Measurements from ENCODE around the gene ERC2. TPM values are rescaled to one million over a fixed set of nuclear protein-coding genes. Genes with fewer than 3 reads are reported as not detected.

The ERC2 gene
- total RNA-seq, 1 donor from 2014 or later, result 0.65 TPM

- no peak overlapping the region for H3K4me3 Mint-ChIP-seq (ENCODE audit: unreplicated experiment)
- no peaks in the 10 kb centered on the region for H3K4me1 Mint-ChIP-seq (ENCODE audit: low read depth)
- no peaks in the 10 kb centered on the region for H3K36me3 Mint-ChIP-seq (ENCODE audit: low read depth)
- DNase-seq (ENCODE audit: low spot score), result no peak
- H3K9me3 Mint-ChIP-seq (ENCODE audit: low read depth), result no peaks in the 10 kb centered on the region
- no peaks in the 10 kb centered on the region for H3K27me3 Mint-ChIP-seq (ENCODE audit: low read depth)
- no peak for TF ChIP-seq CTCF (IDR thresholded peaks at IDR 0.05)
- H3K27ac Mint-ChIP-seq (ENCODE audit: unreplicated experiment), result no peak overlapping the region
Measured at GRCh38 chr3:56253941-56254665, 214.2 kb downstream of the ERC2 start.

DNA sequence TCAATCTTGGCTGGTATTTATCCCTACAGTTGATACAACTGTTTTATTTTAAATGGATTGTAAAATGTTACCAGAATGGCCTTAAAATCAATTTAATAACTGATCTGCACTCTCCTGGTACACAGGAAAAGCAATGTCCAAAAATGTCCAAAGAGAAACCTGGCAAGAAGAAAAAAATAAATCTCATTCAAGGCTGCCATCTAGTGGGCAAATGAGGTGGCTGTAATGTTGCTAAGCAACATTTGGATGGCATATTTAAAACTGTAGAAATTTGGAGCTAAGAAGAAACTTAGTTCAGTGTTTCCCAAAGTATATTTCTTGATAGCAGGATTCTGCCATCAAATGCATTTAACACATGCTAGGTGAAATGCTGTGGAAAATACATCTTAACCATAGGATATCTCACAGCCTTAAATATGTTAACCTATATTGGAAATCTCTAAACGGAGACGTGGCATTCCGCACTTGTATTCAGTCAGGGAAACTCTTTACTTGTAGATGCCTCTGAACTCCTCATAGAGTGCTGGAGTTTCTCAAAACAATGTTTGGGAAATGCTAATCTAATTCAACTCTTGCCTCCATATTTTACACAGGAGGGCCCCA, 216.8 kb downstream of the ERC2 start:
- H3K4me1 Mint-ChIP-seq (ENCODE audit: low read depth), result no peaks in the 10 kb centered on the region
- no peak overlapping the region for H3K4me3 Mint-ChIP-seq (ENCODE audit: unreplicated experiment)
- no peak overlapping the region for H3K27ac Mint-ChIP-seq (ENCODE audit: unreplicated experiment)
- no peak for DNase-seq (ENCODE audit: low spot score)
- peak; percentile 93 for TF ChIP-seq CTCF (IDR thresholded peaks at IDR 0.05)
- H3K9me3 Mint-ChIP-seq (ENCODE audit: low read depth), result no peaks in the 10 kb centered on the region
- H3K36me3 Mint-ChIP-seq (ENCODE audit: low read depth), result no peaks in the 10 kb centered on the region
- H3K27me3 Mint-ChIP-seq (ENCODE audit: low read depth), result no peaks in the 10 kb centered on the region

GRCh38 chr3:56248021-56248420, 220.2 kb downstream of the ERC2 start:
- no peaks in the 10 kb centered on the region for H3K9me3 Mint-ChIP-seq (ENCODE audit: low read depth)
- H3K4me3 Mint-ChIP-seq (ENCODE audit: unreplicated experiment), result no peak overlapping the region
- H3K36me3 Mint-ChIP-seq (ENCODE audit: low read depth), result no peaks in the 10 kb centered on the region
- no peak for TF ChIP-seq CTCF (IDR thresholded peaks at IDR 0.05)
- H3K27me3 Mint-ChIP-seq (ENCODE audit: low read depth), result no peaks in the 10 kb centered on the region
- DNase-seq (ENCODE audit: low spot score), result no peak
- no peak overlapping the region for H3K27ac Mint-ChIP-seq (ENCODE audit: unreplicated experiment)
- H3K4me1 Mint-ChIP-seq (ENCODE audit: low read depth), result no peaks in the 10 kb centered on the region

DNA sequence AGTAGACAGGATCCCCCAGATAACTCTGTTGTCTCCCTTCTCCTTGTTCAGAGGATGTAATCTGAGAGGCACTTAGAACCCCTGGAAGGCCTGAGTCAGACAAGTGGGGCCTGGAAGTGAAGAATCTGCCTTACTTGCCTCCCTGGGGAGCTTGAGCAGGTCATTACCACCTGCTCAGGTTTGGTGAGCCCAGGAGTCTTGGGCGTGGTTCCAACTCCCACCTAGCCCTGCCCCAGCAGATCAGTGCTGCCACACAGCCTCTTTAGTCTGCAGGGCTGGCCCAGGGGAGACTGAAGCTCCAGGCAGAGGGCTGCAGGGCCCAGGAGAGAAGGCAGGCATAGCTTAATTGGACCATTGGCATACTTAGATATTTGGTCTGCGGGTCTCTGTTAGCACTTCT, 230.0 kb downstream of the ERC2 start:
- Mint-ChIP-seq H3K4me1 (ENCODE audit: low read depth) (no peaks in the 10 kb centered on the region), H3K27ac (ENCODE audit: unreplicated experiment) (no peak overlapping the region), H3K9me3 (ENCODE audit: low read depth) (no peaks in the 10 kb centered on the region), H3K36me3 (ENCODE audit: low read depth) (no peaks in the 10 kb centered on the region), H3K4me3 (ENCODE audit: unreplicated experiment) (no peak overlapping the region), H3K27me3 (ENCODE audit: low read depth) (no peaks in the 10 kb centered on the region)
- no peak for TF ChIP-seq CTCF (IDR thresholded peaks at IDR 0.05)
- no peak for DNase-seq (ENCODE audit: low spot score)

DNA sequence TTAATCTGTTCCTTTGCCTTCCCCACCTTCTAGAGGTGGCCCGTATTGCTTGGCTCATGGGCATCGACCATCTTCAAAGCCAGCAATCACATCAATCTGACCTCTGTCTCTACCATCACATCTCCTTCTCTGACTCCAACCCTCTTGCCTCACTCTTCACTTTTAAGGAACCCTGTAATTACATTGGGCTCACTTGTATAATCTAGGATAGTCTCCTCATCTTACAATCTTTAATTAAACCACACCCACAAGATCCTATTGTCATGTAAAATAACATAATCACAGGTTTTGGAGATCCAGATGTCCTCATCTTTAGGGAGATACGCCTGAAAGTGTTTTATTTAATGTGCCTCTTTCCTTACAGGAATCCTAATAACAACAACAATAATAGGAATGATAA, 234.5 kb downstream of the ERC2 start:
- H3K27ac Mint-ChIP-seq (ENCODE audit: unreplicated experiment), result no peak overlapping the region
- no peak for TF ChIP-seq CTCF (IDR thresholded peaks at IDR 0.05)
- no peak overlapping the region for H3K4me3 Mint-ChIP-seq (ENCODE audit: unreplicated experiment)
- H3K4me1 Mint-ChIP-seq (ENCODE audit: low read depth), result no peaks in the 10 kb centered on the region
- H3K9me3 Mint-ChIP-seq (ENCODE audit: low read depth), result no peaks in the 10 kb centered on the region
- no peak for DNase-seq (ENCODE audit: low spot score)
- H3K27me3 Mint-ChIP-seq (ENCODE audit: low read depth), result no peaks in the 10 kb centered on the region
- H3K36me3 Mint-ChIP-seq (ENCODE audit: low read depth), result no peaks in the 10 kb centered on the region

All from chondrocyte (in vitro differentiated cells).